Measurements from ENCODE around the gene RNF41.
"Not testable (repeated sequence)": the region's sequence is repeated elsewhere in the genome, so short reads cannot be mapped to it uniquely, and the experiment has no call there.

GRCh38 chr12:56196818-56197550 lies 24.7 kb downstream of the RNF41 start:
- TF ChIP-seq POLR2A (IDR thresholded peaks at IDR 0.05; ENCODE audit: low read depth, low read length); POLR2AphosphoS5 (IDR thresholded peaks at IDR 0.05; ENCODE audit: low read depth, low read length); TAF1 (IDR thresholded peaks at IDR 0.05; ENCODE audit: borderline replicate concordance, low read depth, low read length): not testable (repeated sequence)
